H1 (cell line): Measurements from ENCODE around the gene PTGIR. TPM values are rescaled to one million over a fixed set of nuclear protein-coding genes. Genes with fewer than 3 reads are reported as not detected.

Experiments used
- CTCF ChIA-PET: fragments of 300-600 bp; sonication (Branson Sonifier 250); formaldehyde crosslinking; loops from one replicate; lab custom pipeline; 2021; ENCODE audit not compliant: partially characterized antibody; lab: Charles Lee
- POLR2A ChIA-PET: fragments of 300-600 bp; sonication (Branson Sonifier 250); formaldehyde crosslinking; loops from one replicate; lab custom pipeline; 2021; ENCODE audit warnings: inconsistent platforms; ENCODE audit not compliant: partially characterized antibody; lab: Charles Lee
- DNase-seq, 2 experiments: peaks; one replicate each; pipeline versions ENCODE4 v3.0.0 to v3.0.0-alpha.2; 2010 to 2022; ENCODE audit warnings: low spot score in 2 of 2, low read depth in 1 of 2, mixed read lengths in 1 of 2
- FAIRE-seq: peaks from 2 replicates; lab custom pipeline; 2011; peaks lifted over from hg19 to GRCh38; lab: Jason Lieb, UNC
- H2AFZ ChIP-seq: 2 replicates; pipeline ENCODE4 v1.8.1; 2012; ENCODE audit warnings: low read length, inconsistent platforms
- H2AK5ac ChIP-seq: 2 replicates; pipeline ENCODE4 v1.6.1; 2013; ENCODE audit warnings: low read depth, low read length
- H2BK120ac ChIP-seq: replicated peaks from 2 replicates; pipeline ENCODE3; 2013; ENCODE audit warnings: low read depth, low read length, inconsistent platforms
- H2BK12ac ChIP-seq: 2 replicates; pipeline ENCODE4 v1.6.1; 2013; ENCODE audit warnings: low read depth, low read length
- H2BK15ac ChIP-seq: 2 replicates; pipeline ENCODE4 v1.6.1; 2013; ENCODE audit warnings: low read length
- H2BK20ac ChIP-seq: 2 replicates; pipeline ENCODE4 v1.6.1; 2013; ENCODE audit warnings: low read length
- H2BK5ac ChIP-seq: 2 replicates; pipeline ENCODE4 v1.6.1; 2013; ENCODE audit warnings: low read depth, low read length
- H3K14ac ChIP-seq: 2 replicates; pipeline ENCODE4 v1.6.1; 2013; ENCODE audit warnings: inconsistent platforms; ENCODE audit not compliant: insufficient read length
- H3K18ac ChIP-seq: 2 replicates; pipeline ENCODE4 v1.6.1; 2013; ENCODE audit warnings: low read length; ENCODE audit errors: extremely low read depth
- H3K23ac ChIP-seq: 2 replicates; pipeline ENCODE4 v1.6.1; 2013; ENCODE audit warnings: inconsistent platforms; ENCODE audit not compliant: insufficient read length
- H3K23me2 ChIP-seq: 2 replicates; pipeline ENCODE4 v1.6.1; 2013; ENCODE audit warnings: low read depth, low read length
- H3K27ac ChIP-seq: 2 replicates; pipeline ENCODE4 v1.6.1; 2011; ENCODE audit warnings: low read depth, low read length, inconsistent platforms
- H3K27me3 ChIP-seq, 4 experiments: replicated peaks in 1 of 4; 1 replicate in 1 of 4; 2 replicates in 3 of 4; pipeline versions ENCODE4 v1.6.1 to v1.8.1; 2011 to 2013; ENCODE audit warnings: low read length in 3 of 4, mild to moderate bottlenecking in 3 of 4, inconsistent platforms in 2 of 4, mixed read lengths in 2 of 4, moderate library complexity in 1 of 4; ENCODE audit not compliant: control insufficient read depth in 3 of 4, insufficient read depth in 3 of 4; ENCODE audit errors: extremely low read depth in 1 of 4
- H3K36me3 ChIP-seq, 4 experiments: 2 replicates each; pipeline versions ENCODE4 v1.6.1 to v1.8.1; 2011 to 2013; ENCODE audit warnings: mild to moderate bottlenecking in 4 of 4, low read length in 3 of 4, moderate library complexity in 2 of 4, control low read depth in 1 of 4, inconsistent platforms in 1 of 4; ENCODE audit not compliant: insufficient read depth in 4 of 4, control insufficient read depth in 2 of 4
- H3K4ac ChIP-seq: replicated peaks from 2 replicates; pipeline ENCODE3; 2013; ENCODE audit warnings: low read length, low read depth, mixed read lengths, inconsistent platforms; ENCODE audit not compliant: insufficient read length
- H3K4me1 ChIP-seq, 4 experiments: replicated peaks in 1 of 4; 1 replicate in 1 of 4; 2 replicates in 3 of 4; pipeline versions ENCODE4 v1.6.1 to v1.8.1; 2011 to 2013; ENCODE audit warnings: low read length in 3 of 4, inconsistent platforms in 2 of 4, mixed read lengths in 1 of 4; ENCODE audit not compliant: insufficient read depth in 4 of 4, control insufficient read depth in 3 of 4
- H3K4me2 ChIP-seq, 2 experiments: 2 replicates each; pipeline versions ENCODE4 v1.6.1 to v1.8.1; 2011 to 2013; ENCODE audit warnings: low read depth in 2 of 2, low read length in 2 of 2, control low read depth in 1 of 2, inconsistent platforms in 1 of 2, mild to moderate bottlenecking in 1 of 2; ENCODE audit not compliant: insufficient read depth in 1 of 2
- H3K4me3 ChIP-seq, 4 experiments: fragments of 200-600, 300-600 bp in 1 of 4; sonication (generic), shearing (Covaris generic), sonication (Bioruptor Twin) in 1 of 4; 2 replicates each; pipeline versions ENCODE4 v1.5.1 to v1.8.1; 2011 to 2016; ENCODE audit warnings: low read length in 4 of 4, low read depth in 3 of 4, control low read depth in 2 of 4, inconsistent platforms in 2 of 4, mild to moderate bottlenecking in 2 of 4, mixed read lengths in 1 of 4, moderate library complexity in 1 of 4; ENCODE audit not compliant: insufficient read depth in 2 of 4; ENCODE audit errors: extremely low read depth in 1 of 4
- H3K56ac ChIP-seq: replicated peaks from 2 replicates; pipeline ENCODE3; 2013; ENCODE audit warnings: low read depth, mild to moderate bottlenecking, mixed read lengths, low read length, inconsistent platforms; ENCODE audit not compliant: insufficient read length
- H3K79me1 ChIP-seq: 2 replicates; pipeline ENCODE4 v1.6.1; 2013; ENCODE audit warnings: low read depth, low read length, control low read depth
- H3K79me2 ChIP-seq, 2 experiments: 2 replicates each; pipeline versions ENCODE4 v1.6.1 to v1.8.1; 2012 to 2013; ENCODE audit warnings: low read length in 2 of 2, mild to moderate bottlenecking in 2 of 2, inconsistent platforms in 1 of 2; ENCODE audit not compliant: insufficient read depth in 2 of 2, control insufficient read depth in 1 of 2
- H3K9ac ChIP-seq, 4 experiments: replicated peaks in 1 of 4; 1 replicate in 1 of 4; 2 replicates in 3 of 4; pipeline versions ENCODE4 v1.6.1 to v1.8.1; 2011 to 2013; ENCODE audit warnings: low read depth in 3 of 4, low read length in 3 of 4, control low read depth in 2 of 4, mild to moderate bottlenecking in 2 of 4, moderate library complexity in 2 of 4, inconsistent platforms in 1 of 4; ENCODE audit errors: extremely low read depth in 1 of 4
- H3K9me3 ChIP-seq, 2 experiments: 2 replicates each; pipeline versions ENCODE4 v1.6.1 to v1.8.1; 2012 to 2013; ENCODE audit warnings: mild to moderate bottlenecking in 2 of 2, moderate library complexity in 2 of 2, control low read depth in 1 of 2, inconsistent platforms in 1 of 2, low read depth in 1 of 2, low read length in 1 of 2, mixed read lengths in 1 of 2; ENCODE audit not compliant: insufficient read depth in 2 of 2
- H4K20me1 ChIP-seq, 2 experiments: replicated peaks in 1 of 2; 2 replicates each; pipeline versions ENCODE3 to v1.8.1; 2011 to 2013; ENCODE audit warnings: inconsistent platforms in 2 of 2, low read length in 2 of 2, mild to moderate bottlenecking in 1 of 2; ENCODE audit not compliant: insufficient read depth in 2 of 2, control insufficient read depth in 1 of 2
- H4K5ac ChIP-seq: 2 replicates; pipeline ENCODE4 v1.6.1; 2013; ENCODE audit warnings: low read length, low read depth, mixed read lengths, inconsistent platforms; ENCODE audit not compliant: insufficient read length
- H4K8ac ChIP-seq: 2 replicates; pipeline ENCODE4 v1.8.0; 2013; ENCODE audit warnings: mild to moderate bottlenecking, moderate library complexity, low read length, inconsistent platforms; ENCODE audit not compliant: insufficient read depth; ENCODE audit errors: extremely low read depth
- H4K91ac ChIP-seq: replicated peaks from 2 replicates; pipeline ENCODE3; 2013; ENCODE audit warnings: low read length, mixed read lengths, inconsistent platforms; ENCODE audit not compliant: insufficient read length
- ATF2 ChIP-seq: IDR thresholded peaks from 2 replicates; pipeline ENCODE4 v1.6.1; 2012; ENCODE audit warnings: low read length, inconsistent platforms
- CTBP2 ChIP-seq: IDR thresholded peaks from 2 replicates; pipeline ENCODE4 v1.7.0; 2011; ENCODE audit warnings: borderline replicate concordance, mild to moderate bottlenecking, moderate library complexity, mixed read lengths, low read length; ENCODE audit not compliant: insufficient read depth, insufficient read length
- EP300 ChIP-seq, 2 experiments: IDR thresholded peaks; 1 replicate in 1 of 2; 2 replicates in 1 of 2; pipeline ENCODE4 v1.6.1; 2011 to 2012; ENCODE audit warnings: low read depth in 2 of 2, low read length in 2 of 2, mild to moderate bottlenecking in 2 of 2, borderline replicate concordance in 1 of 2, inconsistent platforms in 1 of 2, moderate library complexity in 1 of 2
- HDAC2 ChIP-seq, 2 experiments: fragments of 300-600 bp in 1 of 2; sonication (generic) in 1 of 2; IDR thresholded peaks; 2 replicates each; pipeline ENCODE4 v1.6.1; 2011 to 2012; ENCODE audit warnings: low read depth in 2 of 2, low read length in 2 of 2, mild to moderate bottlenecking in 2 of 2, moderate library complexity in 2 of 2, borderline replicate concordance in 1 of 2, inconsistent platforms in 1 of 2
- NRF1 ChIP-seq: IDR thresholded peaks from 2 replicates; pipeline ENCODE4 v1.6.1; 2011; ENCODE audit warnings: mild to moderate bottlenecking, low read depth, low read length, improper control_type of control experiment
- POLR2AphosphoS5 ChIP-seq: IDR thresholded peaks from 2 replicates; pipeline ENCODE4 v1.6.1; 2011; ENCODE audit warnings: low read depth, low read length
- RFX5 ChIP-seq: IDR thresholded peaks from 2 replicates; pipeline ENCODE4 v1.6.1; 2011; ENCODE audit warnings: low read depth, low read length, improper control_type of control experiment, borderline replicate concordance
- SIX5 ChIP-seq: IDR thresholded peaks from 2 replicates; pipeline ENCODE4 v1.6.1; 2011; ENCODE audit warnings: mild to moderate bottlenecking, low read depth, low read length
- SP1 ChIP-seq: IDR thresholded peaks from 2 replicates; pipeline ENCODE4 v1.6.1; 2011; ENCODE audit warnings: low read depth, low read length
- SP4 ChIP-seq: IDR thresholded peaks from 2 replicates; pipeline ENCODE4 v1.6.1; 2012; ENCODE audit warnings: low read length, inconsistent platforms
- USF2 ChIP-seq: IDR thresholded peaks from 2 replicates; pipeline ENCODE4 v1.6.1; 2011; ENCODE audit warnings: low read length, improper control_type of control experiment
- WGBS, 2 experiments: shearing (Covaris generic) in 1 of 2; methylation state at CpG; one replicate each; pipeline versions ENCODE4 v1.1.6 to v1.1.7; 2013 to 2015; ENCODE audit warnings: low lambda C conversion rate in 2 of 2, mixed read lengths in 2 of 2, inconsistent platforms in 1 of 2, low coverage in 1 of 2, missing lambda C conversion rate in 1 of 2; ENCODE audit not compliant: insufficient replicate concordance in 2 of 2, insufficient coverage in 1 of 2, insufficient read length in 1 of 2; ENCODE audit errors: extremely low coverage in 1 of 2, missing lambda C conversion rate in 1 of 2; 5-methylcytosine and 5-hydroxymethylcytosine counted together
- polyA plus RNA-seq, 7 experiments: library from polyadenylated mRNA; depleted of rRNA in 3 of 7; stranded (reverse) in 5 of 7; unstranded in 2 of 7; fragments of >200 nt in 5 of 7; fragments of 200-250 nt in 2 of 7; gene quantifications; 1 replicate in 5 of 7; 2 replicates in 1 of 7; 4 replicates in 1 of 7; pipeline versions ENCODE4 v1.2.1 to v1.2.3, GENCODE V29; 2011 to 2013; ENCODE audit warnings: missing spikeins in 2 of 7, mixed read lengths in 2 of 7
- total RNA-seq: library from RNA; stranded (reverse); fragmentation: NEBNext Ultra II Directional; extraction: Animal tissue kit (Norgen Biotek cat#: 25700); gene quantifications from 2 replicates; pipeline ENCODE4 v1.2.1, GENCODE V29; 2021

PTGIR gene
- total and polyA plus RNA-seq, 2 of the 8 experiments (the other 6 are each of a cell fraction or from before 2014, with no cell fraction given): 0.15 TPM; not detected in 1

GRCh38 chr19:46640656-46641055, 15.8 kb upstream of the PTGIR start:
- POLR2A ChIA-PET: interaction anchor here (1.0 to 2.1 kb wide), 2 partner anchors 12 to 34 kb away, joined by 3 to 5 read pairs; no protein-coding TSS in a partner anchor
- no peak overlapping the region for H3K27ac ChIP-seq
- TF ChIP-seq EP300 (IDR thresholded peaks at IDR 0.05; ENCODE audit: borderline replicate concordance in 1 of 2, low read depth in 2 of 2, low read length in 2 of 2): no peak
- TF ChIP-seq SP4: no peak
- TF ChIP-seq ATF2: no peak
- no peak for TF ChIP-seq NRF1
- TF ChIP-seq CTBP2: no peak
- TF ChIP-seq SIX5: no peak
- no peak for TF ChIP-seq SP1
- no peak for TF ChIP-seq POLR2AphosphoS5
- TF ChIP-seq USF2: no peak
- TF ChIP-seq RFX5: no peak
- no peak for TF ChIP-seq HDAC2 (IDR thresholded peaks at IDR 0.05; ENCODE audit: borderline replicate concordance in 1 of 2, low read depth in 2 of 2, low read length in 2 of 2)

More at GRCh38 chr19:46640656-46641055, 15.8 kb upstream of the PTGIR start:
- no peak overlapping the region for H4K91ac ChIP-seq
- FAIRE-seq: no peak
- peaks cover 17% of the 10 kb centered on the region for H3K23me2 ChIP-seq
- no peak overlapping the region; a peak in 1 of 4 replicates for H3K4me2 ChIP-seq
- no peak overlapping the region for H2AFZ ChIP-seq
- no peaks in the 10 kb centered on the region for H3K36me3 ChIP-seq
- H3K4me3 ChIP-seq: no peak overlapping the region
- H2BK15ac ChIP-seq: no peak overlapping the region
- H3K9ac ChIP-seq: no peak overlapping the region
- H3K23ac ChIP-seq: no peak overlapping the region
- no peak overlapping the region for H2BK20ac ChIP-seq
- H3K56ac ChIP-seq: no peak overlapping the region
- no peaks in the 10 kb centered on the region for H3K79me1 ChIP-seq
- no peaks in the 10 kb centered on the region for H3K79me2 ChIP-seq
- H4K20me1 ChIP-seq: peaks cover 0 to 9% of the 10 kb centered on the region in 2 experiments
- peaks cover 3 to 40% (median 33%) of the 10 kb centered on the region in 4 experiments for H3K27me3 ChIP-seq
- DNase-seq: no peak
- H2AK5ac ChIP-seq: no peak overlapping the region
- CTCF ChIA-PET: interaction anchor here (0.8 to 1.0 kb wide), 3 partner anchors 9 to 61 kb away, joined by 3 read pairs; no protein-coding TSS in a partner anchor
- H3K14ac ChIP-seq: no peak overlapping the region
- 74% methylated on average over 2 of the region's 2 CpGs; no CpG with 5 or more reads in 1 of the 2 experiments for WGBS, 2 experiments
- H3K18ac ChIP-seq: no peak overlapping the region
- H4K8ac ChIP-seq: no peak overlapping the region
- no peaks in the 10 kb centered on the region for H3K9me3 ChIP-seq
- H3K4me1 ChIP-seq: peaks cover 0 to 10% (median 6%) of the 10 kb centered on the region in 4 experiments; a peak in 5 of 7 replicates
- H2BK120ac ChIP-seq: no peak overlapping the region
- H2BK5ac ChIP-seq: no peak overlapping the region
- no peak overlapping the region for H3K4ac ChIP-seq
- no peak overlapping the region for H2BK12ac ChIP-seq
- no peak overlapping the region for H4K5ac ChIP-seq
